Prostate gland (tissue), 2 donors: ENCODE measurements around the gene PPP1R13B.

ENCODE experiments used
- CTCF ChIP-seq, 4 experiments: fragments of 200-600 bp in 2 of 4; fragments of 450-650 bp in 2 of 4; sonication (generic) in 2 of 4; IDR thresholded peaks; 1 replicate in 3 of 4; 2 replicates in 1 of 4; pipeline ENCODE4 v1.5.1; 2016 to 2019; ENCODE audit warnings: antibody characterized with exemption in 4 of 4, mild to moderate bottlenecking in 2 of 4, moderate library complexity in 2 of 4
- POLR2AphosphoS5 ChIP-seq: sonication (generic); formaldehyde crosslinking; IDR thresholded peaks from one replicate; pipeline ENCODE4 v1.6.1; 2017; ENCODE audit warnings: antibody characterized with exemption

GRCh38 chr14:103885509-103885932, 38.1 kb upstream of the PPP1R13B start:
- no peak for TF ChIP-seq POLR2AphosphoS5
- no peak for TF ChIP-seq CTCF (IDR thresholded peaks at IDR 0.05)
